Left ventricle myocardium inferior (tissue), 1 donor: ENCODE data around the gene RPLP2. TPM values are rescaled to one million over a fixed set of nuclear protein-coding genes. Genes with fewer than 3 reads are reported as not detected.
A peak's percentile ranks its signal among the peaks of the same experiment; 100 is the strongest.

ENCODE experiments used
- DNase-seq: peaks from one replicate; pipeline ENCODE4 v3.0.0-alpha.2; 2020
- H3K27ac ChIP-seq: fragments of 200-600 bp; replicated peaks from 2 replicates; pipeline ENCODE4 v1.8.0; 2021
- H3K27me3 ChIP-seq: fragments of 200-600 bp; 2 replicates; pipeline ENCODE4 v1.8.0; 2021; ENCODE audit warnings: low read depth
- H3K36me3 ChIP-seq: fragments of 200-600 bp; 2 replicates; pipeline ENCODE4 v1.8.0; 2021
- H3K4me1 ChIP-seq: fragments of 200-600 bp; 2 replicates; pipeline ENCODE4 v1.8.0; 2021
- H3K4me3 ChIP-seq: fragments of 200-600 bp; 2 replicates; pipeline ENCODE4 v1.8.0; 2021; ENCODE audit warnings: mild to moderate bottlenecking, moderate library complexity
- H3K9me3 ChIP-seq: fragments of 200-600 bp; replicated peaks from 2 replicates; pipeline ENCODE4 v1.8.0; 2021
- intact Hi-C: fragments of 100-400 bp; cut with micrococcal nuclease; formaldehyde crosslinking; loops from one replicate; pipeline ENCODE4 v1.11.0; 2022
- total RNA-seq: library from RNA; stranded (reverse); fragmentation: NEBNext Ultra II Directional; extraction: Animal tissue kit (Norgen Biotek cat#: 25700); gene quantifications from one replicate; pipeline ENCODE4 v1.2.1, GENCODE V29; 2021
- TF ChIP-seq, protein P1 (sequence below): fragments of 200-600 bp; IDR thresholded peaks from 2 replicates; pipeline ENCODE4 v1.8.0; 2021; ENCODE audit warnings: antibody characterized with exemption, mild to moderate bottlenecking, borderline replicate concordance
- donor health status: DM: no; HTN: yes; CAD: no; lungs with severe emphysema.

The RPLP2 gene
- total RNA-seq, 1 donor from 2014 or later = 871 TPM

DNA sequence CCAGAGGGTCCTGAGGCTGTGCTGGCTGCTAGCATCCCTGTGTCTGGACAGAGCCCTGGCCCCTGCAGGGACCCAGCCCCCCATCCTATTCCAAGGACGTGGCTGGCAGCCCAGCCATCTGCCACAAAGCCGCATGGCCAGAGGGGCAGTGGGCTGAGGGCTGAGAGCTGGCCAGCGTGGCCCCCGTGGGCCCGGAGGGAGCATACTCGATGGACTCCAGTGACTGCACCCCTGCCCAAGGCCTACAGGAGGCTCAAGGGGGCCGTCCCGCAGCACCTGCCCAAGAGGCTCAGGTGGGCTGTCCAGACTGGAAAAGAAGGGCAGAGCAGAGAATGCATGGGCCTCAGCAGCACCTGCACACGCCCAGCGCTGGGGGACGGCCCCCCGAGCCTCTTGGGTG is 46.0 kb downstream of the RPLP2 start:
- Histone ChIP-seq H3K4me3 (no peak overlapping the region), H3K27me3 (no peaks in the 10 kb centered on the region), H3K9me3 (no peaks in the 10 kb centered on the region), H3K4me1 (peaks cover 82% of the 10 kb centered on the region), H3K36me3 (no peaks in the 10 kb centered on the region), H3K27ac (no peak overlapping the region)
- TF ChIP-seq, protein P1, sequence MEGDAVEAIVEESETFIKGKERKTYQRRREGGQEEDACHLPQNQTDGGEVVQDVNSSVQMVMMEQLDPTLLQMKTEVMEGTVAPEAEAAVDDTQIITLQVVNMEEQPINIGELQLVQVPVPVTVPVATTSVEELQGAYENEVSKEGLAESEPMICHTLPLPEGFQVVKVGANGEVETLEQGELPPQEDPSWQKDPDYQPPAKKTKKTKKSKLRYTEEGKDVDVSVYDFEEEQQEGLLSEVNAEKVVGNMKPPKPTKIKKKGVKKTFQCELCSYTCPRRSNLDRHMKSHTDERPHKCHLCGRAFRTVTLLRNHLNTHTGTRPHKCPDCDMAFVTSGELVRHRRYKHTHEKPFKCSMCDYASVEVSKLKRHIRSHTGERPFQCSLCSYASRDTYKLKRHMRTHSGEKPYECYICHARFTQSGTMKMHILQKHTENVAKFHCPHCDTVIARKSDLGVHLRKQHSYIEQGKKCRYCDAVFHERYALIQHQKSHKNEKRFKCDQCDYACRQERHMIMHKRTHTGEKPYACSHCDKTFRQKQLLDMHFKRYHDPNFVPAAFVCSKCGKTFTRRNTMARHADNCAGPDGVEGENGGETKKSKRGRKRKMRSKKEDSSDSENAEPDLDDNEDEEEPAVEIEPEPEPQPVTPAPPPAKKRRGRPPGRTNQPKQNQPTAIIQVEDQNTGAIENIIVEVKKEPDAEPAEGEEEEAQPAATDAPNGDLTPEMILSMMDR = no peak
- DNase-seq = no peak
- intact Hi-C loops = no loop called here

DNA sequence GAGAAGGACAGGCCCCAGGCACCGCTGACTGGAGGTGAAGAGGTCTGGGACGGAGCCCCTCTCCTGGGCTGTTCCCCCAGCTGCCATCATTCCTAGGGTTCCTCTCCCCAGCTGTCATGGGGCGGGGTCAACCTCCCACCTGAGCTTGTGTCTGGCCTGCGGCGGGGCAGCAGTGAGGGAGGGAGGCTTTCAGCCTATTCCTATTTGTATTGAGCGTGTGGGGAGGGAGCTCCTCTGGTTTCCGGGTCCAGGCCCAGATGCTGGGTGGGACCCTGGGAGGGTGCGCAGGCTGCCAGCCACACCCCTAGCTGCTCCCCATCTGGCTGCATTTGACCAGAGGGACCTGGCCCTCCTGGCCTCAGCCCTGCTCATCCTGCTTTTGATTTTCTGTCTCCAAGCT is 46.6 kb downstream of the RPLP2 start:
- Histone ChIP-seq H3K27me3 (no peaks in the 10 kb centered on the region), H3K9me3 (no peaks in the 10 kb centered on the region), H3K27ac (peak overlapping the region; percentile 5), H3K4me3 (no peak overlapping the region), H3K4me1 (peaks cover 79% of the 10 kb centered on the region), H3K36me3 (no peaks in the 10 kb centered on the region)
- TF ChIP-seq, protein P1 = no peak
- intact Hi-C loops = no loop called here
- DNase-seq = no peak

DNA sequence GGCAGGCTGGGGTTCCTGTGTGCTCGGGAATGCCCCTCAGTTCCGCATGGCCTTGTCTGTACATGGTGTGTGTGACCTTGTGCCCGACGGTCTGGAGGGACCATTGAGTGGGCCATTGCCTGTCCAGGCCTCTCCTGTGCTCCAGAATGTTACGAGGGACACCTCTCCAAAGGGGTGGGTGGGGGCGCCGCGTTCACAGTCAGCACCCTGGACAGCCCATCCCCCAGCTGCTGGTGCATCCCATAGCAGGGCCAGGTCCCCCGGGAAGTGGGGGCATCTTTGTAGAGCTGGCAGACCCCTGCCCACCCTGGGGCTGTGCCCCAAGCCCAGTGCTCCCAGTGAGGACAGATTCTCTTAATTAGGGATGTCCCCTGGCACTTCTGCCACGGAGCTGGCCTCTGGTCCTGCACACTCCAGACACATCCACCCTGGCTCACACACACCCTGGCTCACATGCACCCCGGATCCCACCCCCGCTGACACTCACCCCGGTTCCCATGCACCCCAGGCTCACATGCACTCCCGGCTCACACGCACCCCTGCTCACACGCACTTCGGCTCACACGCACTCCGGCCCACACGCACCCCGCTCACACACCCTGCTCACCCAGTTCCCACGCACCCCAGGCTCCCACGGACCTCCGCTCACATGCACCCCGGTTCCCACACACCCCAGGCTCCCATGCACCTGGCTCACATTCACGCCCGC is 48.4 kb downstream of the RPLP2 start:
- no peak overlapping the region for H3K27ac ChIP-seq
- H3K27me3 ChIP-seq = no peaks in the 10 kb centered on the region
- no peak for DNase-seq
- H3K4me1 ChIP-seq = peaks cover 73% of the 10 kb centered on the region
- no peaks in the 10 kb centered on the region for H3K9me3 ChIP-seq
- no peak overlapping the region for H3K4me3 ChIP-seq
- TF ChIP-seq, protein P1 = no peak
- intact Hi-C loops = no loop called here
- H3K36me3 ChIP-seq = peaks cover 7% of the 10 kb centered on the region

DNA sequence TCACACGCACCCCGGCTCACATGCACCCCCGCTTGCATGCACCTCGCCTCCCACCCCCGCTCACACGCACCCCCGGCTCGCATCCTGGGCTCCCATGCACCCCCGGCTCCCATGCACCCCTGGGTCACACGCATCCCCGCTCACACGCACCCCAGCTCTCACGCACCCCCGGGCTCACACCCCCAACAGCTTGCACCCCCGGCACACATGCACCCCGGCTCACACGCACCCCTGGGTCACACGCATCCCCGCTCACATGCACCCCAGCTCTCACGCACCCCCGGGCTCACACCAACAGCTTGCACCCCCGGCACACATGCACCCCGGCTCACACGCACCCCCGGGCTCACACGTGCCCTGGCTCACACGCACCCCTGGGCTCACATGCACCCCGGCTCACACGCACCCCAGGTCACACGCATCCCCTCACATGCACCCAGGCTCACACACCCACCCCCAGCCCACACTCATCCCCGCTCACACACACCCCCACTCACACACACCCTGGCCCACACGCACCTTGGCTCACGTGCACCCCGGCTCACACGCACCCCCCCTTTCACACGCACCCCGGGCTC is 49.1 kb downstream of the RPLP2 start:
- H3K27me3 ChIP-seq = no peaks in the 10 kb centered on the region
- peaks cover 66% of the 10 kb centered on the region for H3K4me1 ChIP-seq

DNA sequence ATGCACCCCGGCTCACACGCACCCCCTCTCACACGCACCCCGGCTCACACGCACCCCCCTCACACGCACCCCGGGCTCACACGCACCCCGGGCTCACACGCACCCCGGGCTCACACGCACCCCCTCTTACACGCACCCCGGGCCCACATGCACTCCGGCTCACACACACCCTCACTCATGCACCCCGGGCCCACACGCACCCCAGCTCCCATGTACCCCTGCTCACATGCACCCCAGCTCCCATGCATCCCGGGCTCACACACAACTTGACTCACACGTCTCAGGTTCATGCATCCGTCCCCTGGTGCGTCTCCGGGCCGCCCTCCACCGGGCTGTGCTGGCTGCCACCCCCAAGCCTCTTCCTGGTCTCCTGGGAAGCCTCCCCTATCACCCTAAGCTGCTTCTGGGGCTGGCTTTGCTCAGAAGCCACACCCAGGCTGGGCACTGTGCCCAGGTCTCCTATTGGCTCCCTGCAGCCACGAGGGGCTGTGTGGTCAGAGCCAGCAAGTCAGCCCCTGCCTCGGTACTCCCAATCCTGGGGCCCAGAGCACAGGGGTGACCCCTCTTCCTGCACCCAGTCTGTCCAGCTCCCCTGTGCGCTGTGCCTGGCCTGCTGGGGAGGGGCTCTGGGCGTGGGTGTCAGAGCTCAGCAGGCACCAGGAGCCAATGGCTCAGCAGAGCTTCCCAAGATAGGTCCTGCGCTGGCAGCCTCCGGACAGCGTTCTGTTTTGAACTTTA is 49.8 kb downstream of the RPLP2 start:
- H3K9me3 ChIP-seq = no peaks in the 10 kb centered on the region
- peak overlapping the region; percentile 39 for H3K4me3 ChIP-seq
- H3K27me3 ChIP-seq = no peaks in the 10 kb centered on the region
- TF ChIP-seq, protein P1 = no peak
- peak overlapping the region; percentile 50 for H3K27ac ChIP-seq
- H3K36me3 ChIP-seq = peaks cover 20% of the 10 kb centered on the region
- H3K4me1 ChIP-seq = peaks cover 60% of the 10 kb centered on the region
- intact Hi-C loops = no loop called here
- DNase-seq = peak; percentile 81

More for the DNA sequence above, 49.1 kb downstream of the RPLP2 start:
- Histone ChIP-seq H3K27ac (no peak overlapping the region), H3K9me3 (no peaks in the 10 kb centered on the region), H3K4me3 (no peak overlapping the region), H3K36me3 (peaks cover 13% of the 10 kb centered on the region)
- TF ChIP-seq, protein P1 = no peak
- DNase-seq = no peak
- intact Hi-C loops = no loop called here
